Activated CD8-positive, alpha-beta memory T cell treated with anti-CD3 and anti-CD28 coated beads, Interleukin-2, amount 50 U/mL, for 48 hours (primary cell): ENCODE data around the gene PDZRN4.

ENCODE experiments used
- DNase-seq: peaks from one replicate; pipeline ENCODE4 v3.0.0-alpha.2; 2020

PDZRN4 gene

GRCh38 chr12:41365653-41366171 is 177.6 kb downstream of the PDZRN4 start:
- DNase-seq = no peak

- DNase-seq = no peak
These were observed 179.7 kb downstream of the PDZRN4 start for GRCh38 chr12:41367726-41368405.

- DNase-seq = no peak
These were observed 192.8 kb downstream of the PDZRN4 start for GRCh38 chr12:41380878-41381277.

GRCh38 chr12:41402801-41403200 is 214.7 kb downstream of the PDZRN4 start:
- DNase-seq = no peak

GRCh38 chr12:41407232-41407799 is 219.2 kb downstream of the PDZRN4 start:
- DNase-seq = no peak

GRCh38 chr12:41409628-41410027 is 221.5 kb downstream of the PDZRN4 start:
- DNase-seq = no peak

- DNase-seq = no peak
These were observed 230.5 kb downstream of the PDZRN4 start for GRCh38 chr12:41418586-41418985.

GRCh38 chr12:41419131-41419893 is 231.2 kb downstream of the PDZRN4 start:
- DNase-seq = no peak

GRCh38 chr12:41424651-41425050 is 236.5 kb downstream of the PDZRN4 start:
- DNase-seq = no peak

GRCh38 chr12:41433460-41433859 is 245.3 kb downstream of the PDZRN4 start:
- no peak for DNase-seq

- DNase-seq = no peak
These were observed 248.0 kb downstream of the PDZRN4 start for GRCh38 chr12:41436076-41436475.

- DNase-seq = no peak
These were observed 249.4 kb downstream of the PDZRN4 start for GRCh38 chr12:41437563-41437962.

- DNase-seq = no peak
These were observed 250.9 kb downstream of the PDZRN4 start for GRCh38 chr12:41438854-41439541.

GRCh38 chr12:41439801-41440200 is 251.7 kb downstream of the PDZRN4 start:
- DNase-seq = no peak

GRCh38 chr12:41441180-41441579 is 253.1 kb downstream of the PDZRN4 start:
- no peak for DNase-seq

GRCh38 chr12:41442896-41443295 is 254.8 kb downstream of the PDZRN4 start:
- no peak for DNase-seq

GRCh38 chr12:41443690-41444089 is 255.6 kb downstream of the PDZRN4 start:
- no peak for DNase-seq

GRCh38 chr12:41452838-41453407 is 264.8 kb downstream of the PDZRN4 start:
- DNase-seq = no peak

GRCh38 chr12:41453409-41453808 is 265.3 kb downstream of the PDZRN4 start:
- DNase-seq = no peak

- no peak for DNase-seq
These were observed 271.2 kb downstream of the PDZRN4 start for GRCh38 chr12:41459111-41459905.

- no peak for DNase-seq
These were observed 271.7 kb downstream of the PDZRN4 start for GRCh38 chr12:41459906-41460214.

GRCh38 chr12:41460906-41461305 is 272.8 kb downstream of the PDZRN4 start:
- no peak for DNase-seq
